Measurements from ENCODE around the gene NKAIN2.
"Not testable (repeated sequence)": the region's sequence is repeated elsewhere in the genome, so short reads cannot be mapped to it uniquely, and the experiment has no call there.

The NKAIN2 gene

DNA sequence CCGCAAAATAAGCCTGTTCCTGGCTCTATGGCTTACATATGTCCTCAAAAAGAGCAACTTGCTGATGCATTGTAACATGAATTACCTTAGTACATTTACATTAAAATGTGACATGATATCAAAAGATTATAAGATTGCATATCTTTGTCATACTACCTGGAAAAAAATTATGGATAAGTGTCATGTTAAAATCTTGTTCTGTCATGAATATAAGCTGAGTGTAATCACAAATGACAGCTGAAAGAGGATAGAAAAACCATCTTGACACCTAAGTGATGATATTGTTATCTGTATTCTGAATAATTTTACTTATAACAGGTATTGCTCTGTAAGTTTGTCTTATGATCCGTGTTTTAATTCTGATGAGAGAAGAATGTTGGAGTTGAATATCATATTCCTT, 655.6 kb downstream of the NKAIN2 start:
- DNase-seq, result no peak

DNA sequence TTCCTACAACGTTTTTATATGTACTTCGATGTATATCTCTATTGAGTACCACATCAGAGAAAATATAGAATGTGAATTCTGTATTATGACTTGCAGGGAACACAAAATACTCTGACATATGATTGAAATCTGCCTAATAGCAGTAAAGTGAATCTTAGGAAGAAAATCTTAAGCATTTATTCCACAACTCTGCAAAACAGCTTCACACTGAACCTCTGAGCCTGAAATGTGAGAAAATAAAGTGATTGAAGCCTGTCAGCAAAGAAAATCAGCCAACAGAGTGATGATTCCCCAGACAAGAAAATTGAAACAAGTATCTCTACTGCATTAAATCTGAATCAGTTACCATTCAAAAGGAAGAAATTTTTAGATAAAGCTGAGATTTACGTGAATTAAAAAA, 659.1 kb downstream of the NKAIN2 start:
- DNase-seq, result no peak

DNA sequence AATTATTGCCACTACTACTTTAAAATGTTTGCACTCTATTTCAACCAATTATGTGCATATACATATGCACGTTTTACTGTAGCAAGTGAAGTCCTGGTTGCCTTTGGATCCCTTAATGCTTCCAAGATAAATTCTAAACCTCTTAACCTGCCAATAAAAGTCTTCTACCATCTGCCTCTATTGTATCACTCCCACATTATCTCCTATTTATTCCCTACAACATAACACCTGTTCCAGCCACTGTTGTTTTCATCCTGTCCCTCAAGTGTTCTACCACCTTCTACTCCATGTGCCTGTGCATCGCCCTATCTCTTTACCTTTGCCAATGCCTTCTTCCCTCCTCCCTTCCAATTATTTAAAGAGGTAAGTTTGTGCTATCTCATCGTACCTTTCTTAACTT, 659.6 kb downstream of the NKAIN2 start:
- DNase-seq, result no peak

DNA sequence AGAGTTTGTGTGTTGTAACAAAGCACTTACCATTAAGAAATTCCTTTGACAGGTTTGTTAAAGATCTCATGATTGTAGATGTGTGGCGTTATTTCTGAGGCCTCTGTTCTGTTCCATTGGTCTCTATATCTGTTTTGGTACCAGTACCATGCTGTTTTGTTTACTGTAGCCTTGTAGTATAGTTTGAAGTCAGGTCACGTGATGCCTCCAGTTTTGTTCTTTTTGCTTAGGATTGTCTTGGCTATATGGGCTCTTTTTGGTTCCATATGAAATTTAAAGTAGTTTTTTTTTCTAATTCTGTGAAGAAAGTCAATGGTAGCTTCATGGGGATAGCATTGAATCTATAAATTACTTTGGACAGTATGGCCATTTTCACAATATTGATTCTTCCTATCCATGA, 660.9 kb downstream of the NKAIN2 start:
- not testable (repeated sequence) for DNase-seq

DNA sequence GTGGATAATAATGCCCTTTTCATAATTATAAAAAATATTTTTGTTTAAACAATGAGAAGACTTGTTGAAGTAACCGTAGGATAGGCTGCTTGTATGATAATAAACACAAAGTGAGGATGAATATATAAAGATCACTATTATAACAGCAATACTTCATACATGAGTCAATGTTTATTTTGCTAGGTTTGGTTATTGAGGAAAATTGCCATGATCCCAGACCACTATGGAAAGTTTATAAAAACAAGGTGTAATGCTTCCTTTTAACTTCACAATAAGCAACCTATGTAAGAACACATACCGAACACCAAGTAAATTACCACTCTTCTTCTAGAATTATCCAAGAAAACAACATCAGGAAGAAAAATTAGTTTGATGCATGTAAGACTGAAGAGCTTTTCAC, 663.3 kb downstream of the NKAIN2 start:
- DNase-seq, result no peak

DNA sequence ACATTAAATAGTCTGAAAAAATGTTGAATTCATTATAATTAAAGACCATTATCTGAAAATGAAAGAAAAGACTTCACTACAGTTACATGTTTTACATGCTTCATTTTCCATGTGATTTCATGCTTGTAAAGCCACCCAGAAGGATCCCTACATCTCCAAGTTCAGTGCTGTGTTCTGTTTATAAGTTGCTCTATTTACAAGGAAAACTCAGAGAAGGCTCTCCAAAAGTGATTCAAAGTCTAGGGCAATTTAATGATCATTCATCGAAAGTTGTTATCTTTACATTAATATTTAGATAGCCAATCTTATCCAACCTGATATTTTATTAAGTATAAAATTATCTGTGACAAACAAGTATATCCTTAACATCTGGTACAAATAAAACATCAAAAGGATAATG, 663.7 kb downstream of the NKAIN2 start:
- DNase-seq, result no peak

DNA sequence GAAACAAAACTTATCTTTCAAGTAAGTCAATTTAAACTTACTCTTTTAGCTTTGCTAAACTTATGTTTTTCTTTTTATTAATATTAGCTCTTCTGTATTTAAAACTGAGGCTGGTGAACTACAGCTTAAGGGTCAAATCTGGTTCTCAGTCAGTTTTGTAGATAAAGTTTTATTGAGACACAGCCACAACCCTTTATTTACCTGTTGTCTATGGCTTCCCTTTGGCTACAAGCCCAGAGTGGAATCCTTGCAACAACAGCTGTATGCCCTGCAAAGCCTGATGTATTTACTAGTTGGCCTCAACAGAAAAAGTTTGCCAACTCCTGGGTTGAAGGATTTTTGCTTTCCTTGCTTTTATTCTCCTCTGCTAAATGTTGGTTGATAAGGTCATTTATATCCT, 667.1 kb downstream of the NKAIN2 start:
- DNase-seq, result no peak

DNA sequence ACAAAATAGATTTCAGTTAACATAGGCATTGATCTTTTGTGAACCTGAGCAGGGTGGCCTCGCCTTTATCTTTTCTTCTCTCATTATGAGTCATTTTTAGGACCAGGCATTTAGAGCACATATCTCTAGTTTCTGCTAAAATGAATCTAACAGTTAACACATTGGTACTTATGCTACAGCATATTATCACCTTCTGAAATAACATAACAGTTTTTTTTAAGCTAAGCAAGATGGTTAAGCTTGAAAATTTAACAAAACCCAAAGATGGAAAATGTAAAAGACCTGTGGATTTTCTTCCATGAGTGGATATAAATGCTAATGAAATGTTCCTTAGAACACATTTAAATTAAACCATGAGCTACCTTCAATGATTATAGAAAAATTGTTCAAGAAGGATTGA, 671.5 kb downstream of the NKAIN2 start:
- no peak for DNase-seq

DNA sequence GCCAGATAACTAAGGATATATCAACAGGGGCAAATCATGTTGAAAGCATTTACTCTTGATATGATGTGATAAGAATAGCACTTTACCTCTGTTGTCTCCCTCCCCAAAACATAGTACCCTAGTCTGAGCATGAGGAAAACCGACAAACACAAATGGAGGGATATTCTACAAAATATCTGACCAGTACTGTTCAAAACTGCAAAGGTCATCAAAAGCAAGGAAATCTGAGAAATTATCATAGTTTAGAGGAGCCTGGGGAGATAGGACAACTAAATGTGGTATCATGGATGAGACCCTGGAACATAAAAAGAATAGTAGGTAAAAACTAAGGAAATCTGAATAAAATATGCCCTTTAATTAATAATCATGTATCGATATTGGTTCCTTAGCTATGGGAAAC, 675.2 kb downstream of the NKAIN2 start:
- no peak for DNase-seq

DNA sequence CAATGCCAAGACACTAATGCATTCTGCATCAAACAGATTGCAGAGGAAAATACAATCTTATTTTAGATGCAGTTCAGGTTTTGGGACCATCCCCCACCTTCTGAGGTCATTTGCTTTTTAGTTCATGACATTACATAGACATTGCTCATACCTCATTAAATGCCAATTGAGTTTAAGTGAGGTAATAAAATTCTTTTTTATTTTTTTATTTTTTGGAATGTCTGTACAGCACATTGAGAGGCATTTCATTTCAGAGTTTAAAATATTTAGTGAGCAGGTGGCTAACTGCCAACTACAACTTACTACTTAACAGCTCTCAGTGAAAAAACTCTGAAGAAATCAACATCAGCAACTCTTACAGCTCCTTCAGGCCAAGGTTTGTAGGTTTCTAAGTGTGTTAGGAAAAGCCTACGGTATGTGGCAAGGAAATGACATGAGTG, 676.3 kb downstream of the NKAIN2 start:
- no peak for DNase-seq

DNA sequence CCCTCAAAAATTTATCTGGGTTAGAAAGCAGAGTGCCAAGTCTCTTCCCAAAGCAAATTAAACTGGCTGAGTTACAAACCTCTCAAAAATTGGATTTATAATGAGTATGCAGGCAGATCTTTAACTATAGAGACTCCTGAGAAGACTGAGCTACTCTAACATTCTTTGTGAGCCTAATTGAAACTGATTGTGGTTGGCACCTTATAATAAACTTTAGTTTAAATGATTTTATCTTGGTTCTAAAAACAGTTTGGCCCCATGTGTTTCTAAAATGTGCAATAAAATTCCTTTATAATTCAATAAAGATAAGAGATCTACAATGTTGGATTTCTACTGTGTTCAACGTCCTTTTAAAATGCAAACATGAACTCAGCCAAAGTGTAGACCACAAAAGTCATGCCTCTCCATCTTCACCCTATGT, 678.4 kb downstream of the NKAIN2 start:
- DNase-seq, result no peak

DNA sequence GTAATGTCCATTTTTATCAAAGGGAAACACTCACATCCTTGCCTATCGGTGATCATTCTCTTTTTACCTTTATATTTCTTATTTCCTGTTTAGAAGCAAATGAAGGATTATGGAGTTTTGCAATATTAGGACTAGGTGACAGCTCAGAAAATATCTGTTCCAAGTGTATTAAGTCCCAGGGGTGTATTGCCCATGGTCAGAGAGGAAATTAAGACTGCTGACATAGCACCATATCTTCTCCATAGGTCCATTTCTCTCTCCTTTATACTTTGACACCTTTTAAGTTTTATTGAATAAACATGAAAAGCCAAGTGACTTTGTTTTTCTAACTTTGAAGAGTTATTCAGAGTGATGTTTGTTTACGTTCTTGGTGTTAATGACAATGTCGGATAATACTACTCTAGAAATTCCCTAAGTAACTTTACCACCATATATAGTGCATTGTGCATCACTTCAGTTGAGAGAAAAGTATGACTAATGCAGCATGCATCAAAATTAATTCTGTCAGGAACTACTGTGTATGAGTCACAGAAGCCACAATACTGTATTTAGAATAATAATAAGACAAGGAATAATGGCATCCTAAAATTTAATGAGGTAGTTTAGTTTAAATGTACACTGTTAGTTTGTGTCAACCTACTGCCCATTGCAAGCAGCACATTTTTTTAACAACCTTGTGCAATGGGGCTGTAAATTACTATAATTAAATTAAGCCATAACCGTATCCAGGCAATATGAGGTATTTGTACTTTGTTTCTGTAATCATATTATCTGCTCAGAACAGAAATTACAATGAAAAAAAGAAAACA, 684.2 kb downstream of the NKAIN2 start:
- DNase-seq, result no peak

DNA sequence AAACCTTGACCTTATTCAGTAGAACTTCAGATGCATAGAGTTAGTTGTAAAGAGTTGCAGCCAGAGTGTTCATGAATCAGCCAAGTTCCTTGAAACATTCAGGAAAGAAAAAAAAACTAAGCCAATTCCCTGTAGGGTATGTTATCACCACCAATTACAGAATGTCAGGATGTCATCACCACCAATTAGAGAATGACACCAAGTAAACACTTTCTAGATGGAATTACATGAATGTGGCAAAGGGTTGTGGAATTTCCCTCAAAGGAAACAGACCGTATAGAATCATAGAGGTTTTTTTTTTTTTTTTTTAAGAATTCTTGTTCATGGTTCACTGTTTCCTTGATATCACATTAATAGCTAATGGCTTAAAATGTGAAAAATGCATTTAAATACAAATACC, 686.5 kb downstream of the NKAIN2 start:
- no peak for DNase-seq

DNA sequence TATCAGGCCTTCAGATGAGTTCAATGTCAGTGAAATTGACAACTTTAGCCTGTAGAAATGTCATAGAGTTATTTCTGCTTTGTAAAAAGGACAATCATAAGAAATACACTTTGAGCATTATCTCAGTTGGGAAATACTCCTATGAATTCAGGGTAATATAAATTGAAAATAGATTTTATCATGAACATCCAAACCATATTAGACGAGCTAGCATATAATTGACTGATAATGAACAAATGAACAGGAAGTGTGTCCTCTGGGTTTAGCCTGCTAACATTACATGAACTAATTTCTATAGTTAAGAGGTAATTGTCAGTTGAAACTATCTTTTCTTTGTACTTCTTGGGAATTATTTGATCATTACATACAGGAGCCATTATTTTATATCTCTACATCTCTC, 689.6 kb downstream of the NKAIN2 start:
- DNase-seq, result no peak

DNA sequence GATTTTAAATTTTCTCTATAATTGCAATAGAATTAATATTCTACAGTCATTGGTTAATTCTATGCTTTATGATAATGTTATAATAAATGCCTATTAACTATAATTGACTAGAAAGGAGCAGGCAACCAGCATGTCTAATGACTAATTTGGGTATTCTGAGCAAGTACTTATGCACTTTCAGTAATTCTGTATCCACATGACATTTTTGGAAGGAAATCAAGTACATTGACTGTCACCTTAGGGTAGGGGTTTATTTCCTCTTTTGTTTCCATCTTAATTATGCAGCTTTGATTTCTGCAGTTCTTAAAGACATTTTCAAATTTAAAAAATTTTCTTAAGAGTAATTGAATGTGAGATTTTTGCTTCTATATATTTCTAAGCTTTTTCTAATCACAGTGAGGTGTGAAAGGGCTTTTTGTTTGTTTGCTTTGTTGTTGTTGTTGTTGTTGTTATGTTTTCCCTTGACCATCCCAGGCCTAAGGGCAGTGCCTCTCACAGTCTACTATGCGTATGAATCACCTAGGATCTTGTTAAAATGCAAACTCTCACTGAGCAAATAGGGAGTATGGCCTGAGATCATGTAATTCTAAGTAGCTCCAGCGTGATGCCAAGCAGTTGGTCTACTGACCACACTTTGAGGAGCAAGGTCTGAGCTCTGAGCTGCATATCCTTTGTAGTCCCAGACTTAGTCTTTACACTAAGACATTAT, 691.4 kb downstream of the NKAIN2 start:
- DNase-seq, result no peak

DNA sequence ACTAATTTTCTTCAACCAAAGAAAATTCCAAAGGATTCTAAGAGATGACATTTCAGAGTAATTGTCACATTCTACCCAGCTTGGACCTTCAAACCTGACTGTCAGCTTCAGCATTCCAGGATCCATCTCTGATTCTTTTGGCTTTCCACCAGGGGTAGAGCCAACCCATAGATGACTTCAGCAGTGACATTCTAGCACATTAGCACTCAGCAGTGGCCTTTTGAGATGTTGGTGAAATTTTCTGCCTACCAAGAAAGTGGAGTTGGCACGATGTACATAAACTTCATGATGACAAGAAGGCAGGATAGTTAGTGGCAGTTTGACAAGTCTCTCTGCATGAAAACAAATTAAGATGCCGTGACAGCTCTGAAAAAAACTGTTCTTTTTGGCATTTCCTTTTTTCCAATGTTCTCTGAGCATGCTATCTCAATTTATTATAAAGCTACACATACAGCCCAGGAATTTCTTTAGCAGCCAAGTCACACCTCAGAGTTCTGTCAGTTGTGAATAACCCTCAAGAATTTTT, 692.1 kb downstream of the NKAIN2 start:
- DNase-seq, result no peak

DNA sequence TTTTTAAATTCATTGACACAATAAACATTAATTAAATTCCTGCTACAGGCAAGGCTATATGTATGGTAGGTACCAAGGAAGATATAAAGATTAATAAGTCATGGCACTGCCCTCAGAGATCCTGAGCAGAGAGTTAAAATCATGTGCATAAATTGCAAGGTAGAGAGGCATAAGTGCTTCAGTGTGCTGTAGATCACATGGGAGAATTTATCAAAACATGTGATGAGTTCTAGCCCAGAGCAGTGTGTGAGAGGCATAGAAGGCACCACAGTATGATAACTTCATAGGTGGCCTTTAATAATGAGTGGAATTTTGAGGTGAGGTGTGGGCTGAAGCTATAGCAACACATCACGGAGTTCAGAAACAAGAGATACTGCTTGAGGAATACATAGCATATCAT, 692.7 kb downstream of the NKAIN2 start:
- no peak for DNase-seq

DNA sequence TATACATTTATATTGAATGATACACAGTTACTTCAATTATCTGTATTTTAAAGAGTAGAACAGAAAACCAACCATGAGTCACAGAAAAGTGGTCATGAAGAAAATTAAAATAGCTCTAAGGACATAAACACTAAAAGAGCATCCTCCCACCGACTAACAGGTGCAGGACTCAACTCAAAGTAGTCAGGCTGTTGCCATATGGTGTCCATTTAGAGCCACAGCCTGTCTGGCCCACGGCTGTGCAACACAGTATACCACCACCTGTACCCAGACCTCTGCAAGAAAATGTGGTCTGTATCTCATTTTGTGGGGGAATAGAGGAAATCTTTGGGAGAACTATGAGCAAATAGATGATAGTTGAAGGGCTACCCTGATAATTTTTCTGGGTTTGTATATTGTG, 708.8 kb downstream of the NKAIN2 start:
- DNase-seq, result no peak

DNA sequence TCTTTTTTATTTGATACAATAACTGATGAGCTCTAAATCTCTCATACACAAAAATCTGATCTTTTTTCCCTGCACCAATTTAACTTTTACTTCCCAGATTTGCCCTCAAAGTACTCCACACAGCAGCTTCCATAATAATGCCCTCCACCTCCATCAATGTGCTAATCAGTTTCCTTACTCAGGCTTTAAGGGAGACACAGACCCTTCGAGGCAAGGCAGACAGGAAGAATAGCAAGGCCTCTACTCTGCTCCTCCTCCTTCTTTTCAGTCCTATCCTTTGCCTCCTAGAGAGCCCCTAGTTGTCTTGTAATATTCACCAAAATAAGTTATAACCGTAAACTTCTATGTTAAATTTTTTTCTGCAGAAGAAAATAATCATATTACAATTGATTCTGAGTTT, 713.7 kb downstream of the NKAIN2 start:
- DNase-seq, result no peak

DNA sequence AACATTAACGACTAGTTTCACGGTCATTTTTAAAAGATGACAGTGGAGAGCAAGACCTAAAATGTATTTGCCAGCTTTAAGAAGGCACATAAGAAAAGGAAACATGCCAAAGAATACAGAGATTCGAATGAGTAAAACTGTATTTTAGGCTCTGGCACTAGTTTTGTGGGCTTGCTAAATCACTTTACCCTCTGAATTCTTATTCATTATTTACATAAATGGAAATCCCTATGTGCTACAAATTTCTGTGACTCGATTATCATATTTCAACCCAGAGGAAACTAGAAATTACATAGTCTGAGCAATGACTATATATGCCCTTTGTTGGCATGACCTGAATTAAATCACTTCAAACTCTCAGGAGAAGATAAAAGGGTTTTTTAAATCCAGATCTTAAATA, 716.8 kb downstream of the NKAIN2 start:
- DNase-seq, result no peak

DNA sequence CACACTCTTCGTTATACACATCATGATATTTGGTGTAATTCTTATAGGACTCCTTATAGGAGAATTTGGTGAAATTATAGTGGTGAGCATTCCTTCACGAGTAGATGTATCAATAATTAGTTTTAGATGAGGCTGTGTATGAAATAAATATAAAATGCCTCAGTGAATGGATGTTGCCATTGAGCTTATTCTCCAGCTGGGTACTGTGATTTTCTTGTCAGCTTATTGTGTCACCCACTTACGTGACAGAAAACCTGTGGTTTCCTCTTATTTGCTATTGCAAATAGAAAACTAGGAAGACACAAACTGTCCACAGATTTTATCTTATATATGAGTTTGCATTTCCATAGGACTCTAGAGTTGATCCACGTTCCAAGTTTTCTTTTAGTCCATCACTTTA, 718.7 kb downstream of the NKAIN2 start:
- no peak for DNase-seq

DNA sequence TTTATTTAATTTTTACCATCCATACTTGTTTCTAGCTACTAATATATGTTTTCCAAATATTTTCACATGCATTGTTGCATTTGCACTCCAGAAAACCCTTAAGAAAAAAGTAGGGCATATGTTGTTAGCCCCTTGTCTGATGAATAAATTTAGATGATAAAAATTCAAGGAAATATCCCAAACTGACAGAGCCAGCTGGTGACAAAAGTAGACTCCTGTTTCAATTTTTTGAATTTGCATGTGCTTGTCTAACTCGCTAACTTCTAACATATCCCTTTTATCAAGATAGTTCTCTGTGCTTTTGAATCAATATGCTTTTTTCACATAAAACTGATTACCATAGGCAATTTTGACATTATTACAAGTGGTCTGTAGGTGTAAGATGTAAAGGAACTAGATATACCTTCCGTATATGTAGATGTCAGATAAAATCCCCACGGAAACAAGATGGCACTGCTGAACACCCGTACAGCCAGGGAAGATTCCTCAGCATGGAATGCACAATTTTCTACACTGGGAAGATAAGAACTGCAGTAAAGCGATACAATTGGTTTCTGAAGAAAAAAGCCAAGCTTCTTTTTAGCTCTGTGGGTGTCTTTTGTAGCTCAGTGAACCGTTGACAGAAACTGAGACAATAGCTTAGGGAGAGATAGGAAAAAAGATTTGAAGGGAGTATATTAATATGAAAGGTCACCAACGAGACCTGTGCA, 721.0 kb downstream of the NKAIN2 start:
- DNase-seq, result no peak

DNA sequence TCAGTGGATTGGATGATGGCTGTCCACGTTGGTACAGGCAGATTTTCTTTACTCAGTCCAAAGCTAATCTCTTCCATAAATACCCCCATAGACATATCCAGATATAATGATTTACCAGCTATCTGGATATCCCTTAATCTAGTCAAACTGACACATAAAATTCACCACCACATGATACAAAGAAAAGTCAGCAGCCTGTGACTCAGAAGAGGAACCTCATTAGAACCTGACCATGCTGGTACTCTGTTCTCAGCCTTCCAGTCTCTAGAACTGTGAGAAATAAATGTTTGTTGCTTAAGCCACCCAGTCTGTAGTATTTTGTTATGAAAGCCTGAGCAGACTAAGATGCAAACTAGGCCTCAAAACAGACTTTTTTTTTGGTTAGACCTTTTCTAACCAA, 727.3 kb downstream of the NKAIN2 start:
- DNase-seq, result no peak

DNA sequence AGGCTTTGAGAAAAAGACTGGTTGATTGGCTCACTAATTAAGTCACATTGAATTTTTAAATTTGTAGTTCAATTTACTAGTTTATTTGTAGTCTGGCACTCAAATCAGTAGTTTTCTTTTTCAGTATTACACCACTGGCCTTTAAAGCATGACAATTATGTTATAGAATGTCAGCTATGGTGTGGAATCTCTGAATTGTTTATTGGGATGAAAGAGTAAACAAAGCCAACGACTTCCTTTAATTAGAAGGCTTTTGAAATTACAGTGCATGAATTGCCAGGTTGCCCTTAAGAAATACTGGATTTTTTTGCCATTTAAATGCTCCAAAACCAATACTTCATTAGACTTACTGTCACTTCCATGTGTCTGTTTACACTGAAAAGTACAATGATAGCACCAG, 731.6 kb downstream of the NKAIN2 start:
- DNase-seq, result no peak
